Stimulated activated CD8-positive, alpha-beta memory T cell treated with anti-CD3 and anti-CD28 coated beads, Interleukin-7, amount 100 ng/mL, for 24 hours (primary cell): ENCODE measurements around the gene PLCB2.
A peak's percentile ranks its signal among the peaks of the same experiment; 100 is the strongest.

Experiments
- DNase-seq: peaks from one replicate; pipeline ENCODE4 v3.0.0-alpha.2; 2020; ENCODE audit warnings: low read depth

PLCB2 gene

DNA sequence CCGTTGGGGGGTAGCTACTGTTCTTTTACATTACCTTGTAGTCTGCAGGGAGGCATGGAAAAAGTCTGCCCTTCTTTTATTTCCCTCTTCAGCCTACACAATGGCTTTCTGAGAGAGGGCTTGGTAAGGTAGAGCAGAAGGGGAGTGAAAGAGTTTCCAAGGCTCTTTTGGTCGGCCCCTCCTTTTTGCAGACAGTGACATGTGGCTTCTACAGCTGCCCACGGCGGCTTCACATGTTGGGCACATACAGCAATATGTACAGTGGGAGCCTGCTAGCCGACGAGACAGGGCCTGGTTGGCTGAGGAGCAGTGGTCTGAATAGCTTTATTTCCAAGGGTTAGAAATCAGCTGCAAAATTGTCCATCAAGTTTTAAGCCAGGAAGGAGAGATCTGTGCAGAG lies 19.7 kb upstream of the PLCB2 start:
- no peak for DNase-seq

DNA sequence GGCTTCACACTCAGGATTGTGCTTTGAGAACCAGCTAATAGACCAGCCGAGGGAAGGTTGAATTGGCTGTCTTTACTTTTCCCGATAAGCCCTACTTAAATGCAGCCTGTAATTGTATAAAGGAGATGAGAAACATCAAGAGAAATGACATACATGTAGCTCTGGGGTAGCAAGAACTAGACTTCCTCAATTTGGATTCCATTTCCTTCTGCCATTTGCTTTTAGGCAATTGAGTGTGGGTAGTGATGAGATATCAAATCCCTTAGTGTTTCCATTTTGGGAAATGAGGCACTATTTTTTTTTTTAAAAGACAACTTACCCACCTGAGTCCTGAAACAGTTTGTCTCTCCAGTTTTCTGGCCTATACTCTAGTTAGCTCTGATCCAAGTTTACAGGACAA lies 18.0 kb upstream of the PLCB2 start:
- no peak for DNase-seq

DNA sequence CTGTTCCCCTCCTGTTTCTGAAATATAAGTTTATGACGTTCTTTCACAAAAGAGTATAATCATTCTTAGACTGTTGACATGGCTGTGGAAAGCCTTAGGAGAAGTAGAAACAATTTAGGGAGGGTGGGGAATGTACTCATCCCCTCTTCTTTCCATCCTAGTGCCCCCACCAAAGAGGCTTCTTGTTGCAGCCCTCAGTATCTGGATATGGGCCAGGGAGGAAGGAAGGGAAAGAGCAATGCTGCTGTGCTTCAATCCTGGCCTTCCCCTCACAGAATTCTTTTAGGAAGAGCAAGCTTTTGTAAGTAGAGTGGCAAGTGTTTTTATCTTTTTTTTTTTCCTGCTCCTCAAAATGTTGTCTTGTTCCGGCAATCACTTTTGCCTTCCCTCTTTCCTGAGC lies 17.5 kb upstream of the PLCB2 start:
- no peak for DNase-seq

DNA sequence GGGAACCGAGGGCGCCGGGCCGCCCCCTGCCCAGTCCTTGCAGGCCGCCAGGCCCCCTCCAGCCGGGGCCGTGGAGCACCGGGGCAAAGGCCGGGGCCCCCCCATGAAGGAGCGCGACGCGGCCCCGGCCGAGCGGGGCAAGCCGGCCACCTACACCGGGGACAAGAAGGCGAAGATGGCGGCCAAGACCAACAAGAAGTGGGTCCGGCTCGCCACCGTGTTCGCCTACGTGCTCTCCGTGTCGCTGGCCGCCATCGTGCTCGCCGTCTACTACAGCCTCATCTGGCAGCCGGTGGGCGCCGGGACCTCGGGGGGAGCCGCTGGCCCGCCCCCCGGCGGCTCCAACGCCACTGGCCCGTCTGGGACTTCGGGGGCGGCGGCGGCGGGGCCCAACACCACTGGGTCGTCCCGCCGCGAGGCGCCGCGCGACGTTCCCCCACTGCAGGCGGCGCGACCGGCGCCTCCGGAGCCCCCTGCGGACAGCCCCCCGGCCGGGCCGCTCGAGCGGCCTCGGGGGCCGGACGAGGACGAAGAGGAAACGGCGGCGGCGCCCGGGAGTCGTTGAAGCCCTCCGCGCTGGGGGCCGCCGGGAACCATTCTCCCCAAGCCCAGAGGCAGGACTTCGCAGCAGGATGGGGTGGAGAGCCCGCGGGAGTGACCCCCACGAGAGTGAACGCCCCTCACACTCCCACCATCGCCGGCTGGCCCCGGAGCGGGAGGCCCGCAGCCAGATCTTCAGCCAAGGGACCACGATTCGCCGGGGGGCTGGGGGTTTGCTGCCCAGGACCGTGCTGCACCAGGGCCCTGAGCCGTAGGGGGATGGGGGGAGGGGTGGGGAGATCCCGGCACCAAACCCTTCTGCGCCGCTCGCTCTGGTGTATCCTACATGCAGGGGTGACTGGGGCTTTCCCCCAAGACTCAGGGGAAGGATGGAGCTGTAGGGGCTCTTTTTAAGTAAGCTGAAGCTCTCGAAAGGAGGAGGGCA lies 16.5 kb upstream of the PLCB2 start:
- no peak for DNase-seq

DNA sequence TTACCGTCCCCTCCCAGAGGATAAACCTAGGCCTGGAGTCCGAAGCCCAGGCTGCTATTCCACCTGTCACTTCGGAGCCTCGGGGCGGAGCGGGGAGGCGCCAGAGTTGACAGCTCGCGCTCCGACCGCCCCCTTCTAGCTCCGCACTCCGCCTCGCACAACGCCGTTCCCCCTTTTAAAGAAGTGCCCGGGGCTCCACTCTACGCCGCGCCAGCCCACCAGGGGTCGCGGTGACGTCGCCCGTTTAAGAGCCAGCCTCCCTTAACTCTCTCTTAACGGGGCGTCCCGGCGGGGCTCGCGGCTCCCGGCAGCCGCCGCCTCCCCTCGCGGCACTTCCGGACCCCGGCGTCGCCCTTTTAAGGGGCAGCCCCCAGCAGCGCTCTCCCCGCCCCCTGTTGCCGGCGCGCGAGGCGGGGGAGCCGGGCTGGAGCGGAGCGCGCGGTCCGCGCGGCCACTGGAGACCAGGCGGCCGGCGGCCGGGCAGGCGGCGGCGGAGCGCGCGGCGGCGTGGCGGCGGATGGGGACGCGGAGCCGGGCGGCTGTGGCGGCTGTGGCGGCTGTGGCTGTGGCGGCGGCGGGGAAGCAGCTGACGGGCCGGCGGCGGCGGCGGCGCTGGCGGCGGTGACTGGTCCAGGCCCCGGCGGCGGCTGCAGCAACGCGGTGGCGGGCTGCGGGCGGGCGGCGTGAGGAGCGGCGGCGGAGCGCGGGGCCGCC lies 15.7 kb upstream of the PLCB2 start, which contains the start of gene INAFM2:
Gene INAFM2 (plus strand): TSS at position 454 of the 714 bp plus-strand sequence. CDS start 364 bp downstream, outside the sequence.
- peak; percentile 84 for DNase-seq

DNA sequence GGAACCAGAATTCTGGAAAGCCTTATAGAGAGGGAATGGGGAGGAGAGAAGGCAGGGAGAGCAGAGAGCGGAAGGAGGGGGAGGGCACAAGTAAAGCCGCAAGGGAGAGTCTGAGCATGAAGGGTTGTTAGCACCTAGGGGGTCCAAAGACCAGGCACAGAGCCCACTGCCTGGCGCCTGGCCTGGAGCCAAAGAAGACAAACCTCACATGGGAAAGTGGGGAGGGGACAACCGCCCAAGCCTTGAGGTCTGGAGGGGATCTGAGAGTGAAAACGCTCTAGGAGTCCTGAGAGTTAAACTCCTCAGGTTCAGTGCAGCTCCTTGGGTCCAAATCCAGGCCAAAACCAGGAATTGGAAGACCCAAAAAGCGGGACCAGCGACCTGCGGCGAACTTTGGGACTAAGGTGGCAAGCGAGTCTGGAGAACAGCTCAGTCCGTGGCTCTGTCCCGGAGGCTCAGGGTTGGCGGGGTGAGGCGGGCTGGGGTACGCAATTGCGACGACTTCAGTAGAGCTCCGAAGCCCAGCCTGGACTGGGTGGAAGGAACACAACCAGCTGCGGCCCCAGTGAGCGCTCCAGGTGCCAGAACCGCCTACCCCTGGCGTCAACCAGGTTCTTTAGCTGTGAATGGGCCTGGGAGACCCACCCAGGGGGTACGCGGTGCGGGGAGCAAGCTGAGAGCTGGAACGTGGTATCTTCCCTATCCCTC lies 14.9 kb upstream of the PLCB2 start:
- no peak for DNase-seq

DNA sequence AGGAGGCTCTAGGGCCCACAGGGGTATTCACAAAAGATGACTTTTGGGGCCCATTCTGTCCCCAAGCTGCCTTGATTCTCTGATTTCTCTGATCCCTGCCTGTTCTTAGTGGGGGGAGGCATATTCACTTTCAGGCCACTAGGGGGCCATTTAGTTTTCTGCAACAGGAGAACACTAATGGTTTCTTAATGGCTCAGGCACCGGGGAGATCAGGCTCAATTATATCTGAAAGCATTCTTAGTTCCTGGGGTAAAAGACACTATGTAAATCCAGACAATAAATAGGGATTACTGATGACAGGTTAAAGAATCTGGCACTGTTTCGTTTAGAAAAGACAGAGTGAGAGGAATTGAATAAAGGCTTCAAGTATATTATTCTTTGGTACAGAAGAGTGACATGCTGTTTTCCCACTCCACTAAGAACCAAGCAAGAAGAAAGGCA lies 13.2 kb upstream of the PLCB2 start:
- no peak for DNase-seq

DNA sequence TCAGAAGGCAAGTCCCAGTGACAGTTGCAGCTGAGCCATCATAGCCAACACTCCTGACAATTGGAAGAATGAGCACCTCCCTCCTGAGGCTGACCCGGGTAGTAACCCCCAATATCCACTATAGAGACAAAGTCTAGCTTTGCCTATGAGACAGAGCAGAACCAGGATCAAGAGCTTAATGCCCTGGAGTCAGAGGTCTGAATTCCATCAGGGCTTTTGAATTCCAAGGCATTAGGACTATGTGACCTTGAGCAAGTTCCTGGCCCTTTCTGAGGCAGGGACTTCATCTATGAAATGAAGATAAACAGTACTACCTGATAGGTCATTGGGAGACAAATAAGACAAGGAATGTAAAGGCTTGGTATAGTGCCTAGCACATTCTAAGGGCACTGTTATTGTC lies 12.7 kb upstream of the PLCB2 start:
- no peak for DNase-seq

DNA sequence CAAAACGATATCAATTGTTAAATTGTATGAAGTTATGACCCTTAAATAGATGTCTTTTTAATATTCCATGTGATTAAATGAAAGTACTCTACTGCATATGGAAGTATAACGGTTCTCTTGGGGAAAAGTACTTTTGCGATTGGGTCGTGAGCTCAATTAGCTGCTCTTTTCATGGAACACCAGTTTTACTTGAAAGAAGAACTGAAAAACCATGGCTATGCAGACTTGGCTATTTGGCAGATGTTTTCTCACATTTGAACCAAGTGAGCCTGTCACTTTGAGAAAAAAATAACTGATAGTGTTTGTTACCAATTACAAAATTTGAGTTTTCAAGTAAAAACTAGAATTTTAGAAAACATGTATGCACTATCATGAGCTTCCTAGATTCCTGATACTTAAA lies 9.8 kb upstream of the PLCB2 start:
- DNase-seq, result no peak

DNA sequence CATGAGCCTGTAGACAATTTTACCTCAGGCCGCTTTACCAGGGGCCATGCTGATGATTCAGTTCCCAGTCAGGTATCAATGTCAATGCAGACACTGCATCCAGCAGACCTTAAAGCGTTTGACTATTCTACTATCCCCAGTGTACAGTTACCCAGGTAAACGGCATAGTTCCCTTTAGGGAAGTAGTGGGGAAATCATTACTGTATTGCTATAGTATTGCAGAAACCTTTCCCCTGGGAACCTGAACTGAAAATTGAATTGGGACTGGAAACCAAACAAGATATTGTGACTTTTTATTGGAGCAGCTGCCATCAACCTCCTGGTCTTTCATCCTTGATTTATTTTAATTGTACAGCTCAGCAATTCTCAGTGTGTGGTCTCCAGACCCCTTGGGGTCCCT lies 9.2 kb upstream of the PLCB2 start:
- no peak for DNase-seq

DNA sequence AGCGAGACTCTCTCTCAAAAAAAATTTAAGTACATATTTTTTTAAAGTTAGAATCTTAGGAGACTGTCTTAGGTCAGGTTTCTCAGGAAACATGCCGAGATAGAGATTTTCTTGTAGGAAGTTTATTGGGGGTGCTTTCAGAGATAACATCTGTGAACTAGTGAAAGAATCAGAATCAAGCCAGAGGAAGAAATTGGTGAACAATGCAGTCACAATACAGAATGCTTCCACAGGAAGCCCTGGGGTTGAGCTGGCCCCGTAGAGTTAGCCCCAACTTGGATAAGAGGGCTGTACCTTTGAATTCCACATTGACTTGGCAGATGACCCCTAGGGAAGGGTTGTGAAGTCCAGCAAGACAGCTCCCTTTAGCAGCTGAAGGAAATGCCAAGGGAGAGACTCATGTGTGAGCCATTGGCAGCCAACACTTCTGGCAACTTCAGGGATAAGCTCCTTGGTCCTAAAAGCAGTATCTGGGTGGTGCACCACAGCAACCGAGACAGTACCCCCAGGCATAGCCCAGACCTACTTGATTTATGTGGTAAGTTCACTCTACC lies 7.1 kb upstream of the PLCB2 start:
- DNase-seq, result no peak

DNA sequence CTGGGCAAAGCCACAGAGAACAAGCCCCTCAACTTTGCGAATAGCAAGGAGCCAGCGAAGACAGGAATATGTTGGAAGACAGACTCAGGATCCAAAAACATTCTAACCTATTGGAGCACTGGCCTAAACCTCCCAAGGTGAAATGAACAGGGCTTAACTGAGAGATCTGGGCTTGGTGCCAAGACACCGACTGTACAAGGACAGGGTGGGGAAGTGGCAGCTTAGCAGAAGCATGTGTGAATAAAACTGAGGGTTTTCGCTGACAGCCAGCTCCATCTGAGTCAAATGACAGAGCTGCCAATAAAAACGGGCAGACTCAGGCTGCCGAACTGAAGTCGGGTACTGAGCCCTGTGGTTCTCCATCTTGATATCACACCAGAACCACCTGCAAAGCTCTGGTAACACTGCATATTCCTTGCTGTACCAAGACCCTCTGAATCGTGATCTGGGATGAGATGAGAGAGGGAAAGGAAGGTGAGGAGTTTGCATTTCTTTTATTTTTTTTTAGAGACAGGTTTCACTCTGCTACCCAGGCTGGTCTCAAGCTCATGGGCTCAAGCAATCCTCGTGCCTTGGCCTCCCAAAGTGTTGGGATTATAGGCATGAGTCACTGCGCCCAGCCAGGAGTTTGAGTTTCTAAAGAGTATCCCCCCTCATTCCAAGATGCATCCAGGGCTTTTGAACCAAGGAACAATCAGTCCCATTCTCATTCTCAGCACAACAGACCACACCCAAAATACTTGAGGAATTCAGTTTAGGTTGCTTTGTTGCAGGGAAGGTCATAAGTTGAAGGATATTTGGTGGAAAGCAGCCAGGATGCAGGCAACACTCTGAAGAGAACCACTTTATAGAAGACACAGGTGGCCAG lies 6.0 kb upstream of the PLCB2 start:
- DNase-seq, result no peak

DNA sequence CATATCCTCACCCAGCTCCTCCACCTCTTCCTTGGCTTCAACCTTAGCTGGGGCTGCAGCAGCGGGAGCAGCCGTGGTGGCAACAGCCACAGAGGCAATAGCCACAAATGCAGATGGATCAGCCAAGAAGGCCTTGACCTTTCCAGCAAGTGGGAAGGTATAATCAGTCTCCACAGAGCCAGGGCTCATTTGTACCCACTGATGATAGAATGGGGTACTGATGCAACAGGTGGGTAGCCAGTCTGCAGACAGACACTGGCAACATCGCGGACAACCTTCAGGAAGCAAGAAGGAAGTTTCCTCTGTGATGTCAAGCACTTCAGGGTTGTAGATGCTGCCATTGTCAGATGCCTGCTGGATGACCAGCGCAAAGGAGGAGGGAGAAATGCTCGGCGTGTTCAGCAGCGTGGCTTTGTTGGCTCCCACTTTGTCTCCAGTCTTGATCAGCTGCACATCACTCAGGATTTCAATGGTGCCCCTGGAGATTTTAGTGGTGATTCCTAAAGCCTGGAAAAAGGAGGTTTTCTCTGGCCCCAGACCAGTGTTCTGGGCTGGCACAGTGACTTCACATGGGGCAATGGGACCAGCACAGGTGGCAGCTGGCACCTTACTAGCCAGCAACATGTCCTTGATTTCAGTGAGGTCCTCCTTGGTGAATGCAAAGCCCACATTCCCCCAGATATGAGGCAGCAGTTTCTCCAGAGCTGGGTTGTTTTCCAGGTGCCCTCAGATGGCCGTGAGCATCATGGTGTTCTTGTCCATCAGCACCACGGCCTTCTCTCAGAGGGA lies 4.8 kb upstream of the PLCB2 start:
- DNase-seq, result no peak

DNA sequence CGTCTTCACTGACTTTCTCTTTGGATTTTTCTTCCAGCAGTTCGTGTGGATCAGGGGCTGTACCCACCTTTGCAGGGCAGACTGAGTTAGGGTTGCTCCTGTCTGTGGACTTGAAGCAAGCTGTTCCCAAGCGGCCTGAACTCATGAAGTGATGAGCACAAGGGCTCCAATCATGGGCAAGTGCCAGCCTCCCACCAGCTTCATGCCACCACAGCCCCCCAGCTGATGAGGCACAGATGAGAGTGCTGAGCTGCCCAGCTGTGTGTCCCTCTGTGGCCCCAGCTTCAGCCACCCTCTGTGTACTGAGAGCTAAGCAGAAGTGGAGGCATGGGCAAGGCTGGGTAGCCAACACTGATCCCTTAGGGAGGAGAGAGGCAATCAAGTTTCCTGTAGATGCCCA lies 3.3 kb upstream of the PLCB2 start:
- no peak for DNase-seq

DNA sequence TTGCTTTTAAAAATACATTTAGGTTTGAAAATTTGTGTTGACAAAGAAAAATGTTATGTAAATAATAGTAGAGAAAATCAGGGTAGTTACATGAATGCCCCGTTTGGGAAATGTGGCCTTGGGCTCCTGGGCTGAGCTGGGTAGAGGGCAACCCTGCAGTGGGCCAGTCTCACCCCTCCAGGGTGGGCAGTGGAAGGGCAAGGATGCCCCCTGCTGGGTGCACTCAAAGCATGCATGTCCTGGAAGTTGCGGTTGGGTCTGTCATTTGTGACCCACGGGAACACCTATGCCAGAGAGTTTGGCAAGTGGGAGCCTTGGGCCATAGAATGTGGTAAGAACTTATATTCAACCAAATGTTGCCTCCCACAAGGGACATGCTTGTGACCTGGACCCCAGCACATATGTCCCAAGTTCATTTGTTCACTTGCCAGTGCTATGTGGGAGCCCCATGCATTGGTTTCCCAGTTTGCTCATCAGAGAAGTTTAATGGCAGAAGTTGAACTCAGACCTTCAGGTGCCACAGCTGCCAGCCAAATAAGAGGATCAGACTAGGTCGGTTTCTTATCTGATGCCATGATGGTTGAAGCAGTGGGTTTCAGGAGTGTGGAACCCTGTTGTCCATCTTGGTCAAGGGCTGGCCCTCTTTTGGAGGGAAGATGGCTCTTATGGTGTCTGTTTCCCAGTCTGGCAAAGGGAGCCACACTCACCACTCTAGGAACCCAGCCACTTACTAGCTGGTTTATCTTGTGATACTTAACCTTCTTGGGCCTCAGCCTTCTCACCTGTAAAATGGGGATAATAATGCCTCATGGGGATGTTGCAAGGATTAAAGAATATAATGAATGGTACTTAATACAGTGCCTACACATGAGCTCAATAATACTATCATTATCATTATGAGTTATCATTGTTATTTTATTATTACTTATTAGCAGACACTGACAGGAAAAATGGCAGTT lies 2.5 kb upstream of the PLCB2 start:
- no peak for DNase-seq

DNA sequence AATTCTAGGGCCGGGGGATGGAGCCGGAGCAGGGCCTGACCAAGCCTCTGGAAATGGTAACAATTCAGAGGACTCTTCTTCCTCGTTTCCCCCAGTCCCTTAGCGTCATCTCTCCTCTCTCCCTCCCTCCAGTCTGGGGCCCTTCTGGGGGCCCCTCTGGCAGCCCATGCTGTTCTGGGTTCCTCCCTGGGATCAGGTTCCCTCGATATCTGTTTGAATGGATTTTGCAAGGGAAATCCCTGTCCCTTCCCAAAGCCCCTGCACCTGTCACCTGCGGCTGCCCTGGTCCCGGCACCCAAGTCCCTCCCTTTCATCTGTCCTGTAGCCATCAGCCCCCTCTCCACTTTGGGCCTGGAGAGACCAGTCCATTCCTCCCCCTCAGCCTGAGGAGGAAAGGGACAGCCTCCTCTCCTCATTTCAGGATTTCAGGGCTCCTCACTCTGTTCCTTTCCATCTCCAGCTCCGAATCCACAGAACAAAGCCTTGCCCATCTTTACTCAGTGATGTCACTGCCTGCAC lies 1.7 kb upstream of the PLCB2 start:
- no peak for DNase-seq

DNA sequence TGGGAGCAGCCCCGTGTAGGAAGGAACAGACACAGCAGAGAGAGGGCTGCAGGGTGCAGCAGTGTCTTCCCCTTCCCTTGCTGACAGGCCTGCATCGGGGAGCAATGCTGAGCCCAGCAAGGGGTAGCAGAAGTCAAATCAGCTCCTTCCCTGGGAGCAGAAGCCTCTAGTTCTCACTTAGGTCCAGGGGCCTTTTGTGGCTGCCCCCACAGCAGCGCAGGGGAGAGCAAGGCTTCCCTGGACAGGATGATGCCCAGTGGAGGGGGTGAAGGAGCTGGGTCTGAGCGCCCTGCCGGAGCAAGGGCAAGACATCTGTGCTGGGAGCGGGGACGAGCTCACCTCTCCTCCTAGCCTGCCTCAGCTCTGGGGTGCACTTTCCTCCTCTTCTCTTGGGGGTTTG lies 827 bp downstream of the PLCB2 start:
- DNase-seq, result no peak

DNA sequence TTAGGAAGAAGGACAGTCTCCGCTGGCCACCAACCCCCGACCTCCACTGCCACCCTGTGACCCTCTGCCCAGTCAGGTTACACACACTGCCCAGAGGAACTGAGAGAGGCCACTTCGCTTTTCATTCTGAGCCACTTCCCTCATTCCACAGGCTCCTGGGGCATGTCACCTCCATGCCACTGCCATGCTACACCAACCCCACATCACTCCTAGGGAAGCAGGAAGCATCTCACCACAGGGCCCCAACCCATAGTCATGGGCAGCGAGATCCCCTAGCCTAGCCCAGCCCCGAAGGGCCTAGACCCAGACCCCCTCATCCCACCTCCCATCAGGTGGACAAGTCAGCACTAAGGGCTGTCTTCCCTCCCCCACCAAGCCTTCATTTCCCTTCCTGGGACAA lies 1.4 kb downstream of the PLCB2 start:
- DNase-seq, result no peak

DNA sequence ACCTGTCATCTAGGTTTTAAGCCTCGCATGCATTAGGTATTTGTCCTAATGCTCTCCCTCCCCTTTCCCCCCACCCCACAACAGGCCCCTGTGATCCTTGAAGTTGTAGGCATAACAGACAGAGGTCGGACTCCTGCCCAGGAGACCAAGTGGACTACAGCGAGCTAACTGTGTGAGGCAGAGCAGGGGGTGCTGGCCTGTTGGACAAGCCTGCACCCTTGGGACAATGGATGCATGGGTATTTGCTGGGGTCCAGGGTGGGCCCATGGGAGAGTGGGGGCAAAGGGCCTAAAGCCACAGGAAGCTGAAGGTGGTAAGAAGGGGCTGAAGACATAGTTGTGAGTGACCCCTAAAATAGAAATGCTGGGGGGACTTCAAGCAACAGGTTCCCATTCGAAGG lies 2.5 kb downstream of the PLCB2 start:
- no peak for DNase-seq
